GM03348 (cell line): ENCODE results near the gene KIF3A.

ENCODE experiments used
- DNase-seq: peaks from one replicate; pipeline ENCODE4 v3.0.0; 2012; ENCODE audit warnings: low spot score

Gene KIF3A

DNA sequence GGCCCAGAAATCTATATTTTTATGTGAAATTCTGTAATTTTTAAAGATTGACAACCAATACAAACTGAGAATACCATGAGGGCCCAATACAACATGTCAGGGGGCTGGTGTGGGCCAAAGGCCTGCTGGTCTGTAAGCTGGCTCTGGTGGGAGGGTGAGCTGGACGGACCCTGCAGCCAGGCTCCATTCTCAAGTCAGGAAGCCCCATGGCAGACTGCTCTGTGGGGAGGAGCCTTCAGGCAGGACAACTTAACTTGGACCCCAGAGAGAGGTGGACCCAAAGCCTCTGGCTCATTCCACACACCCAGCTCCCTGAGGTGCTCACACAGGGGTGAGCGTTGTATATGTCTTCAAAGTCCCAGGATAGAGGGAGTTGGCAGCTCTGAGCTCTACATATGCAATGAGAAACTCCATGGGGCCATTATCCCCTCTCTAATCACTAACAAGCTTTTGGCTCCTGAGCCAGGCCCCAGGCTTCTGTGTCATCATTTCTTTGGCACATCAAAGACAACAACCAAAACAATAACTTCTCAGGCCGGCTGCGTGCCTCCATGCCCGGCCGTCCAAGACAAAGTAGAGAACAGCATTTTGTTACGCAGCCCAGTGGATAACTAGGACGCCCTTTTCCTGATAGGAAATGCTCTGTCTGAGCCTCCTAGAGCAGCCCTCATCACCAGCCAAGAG lies 33.3 kb upstream of the KIF3A start:
- DNase-seq = peak; percentile 15

DNA sequence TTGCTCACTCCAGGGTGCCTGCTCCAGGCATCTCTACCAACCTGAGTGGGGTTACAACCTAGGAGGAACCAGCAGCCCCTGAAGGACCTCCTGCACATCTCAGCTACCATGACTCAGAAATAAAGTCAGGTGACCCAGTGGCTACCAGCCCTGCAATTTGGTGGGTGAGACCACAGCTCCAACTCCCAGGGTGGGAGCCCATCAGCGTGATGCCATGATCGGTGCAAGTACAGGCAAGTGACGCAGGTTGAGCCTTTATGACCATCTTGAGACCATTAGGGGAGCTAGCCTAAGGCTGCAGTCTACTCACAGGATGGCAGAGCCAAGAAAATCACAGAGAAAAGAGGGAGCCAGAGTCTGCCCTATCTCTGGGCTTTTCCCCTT lies 31.1 kb upstream of the KIF3A start:
- no peak for DNase-seq

DNA sequence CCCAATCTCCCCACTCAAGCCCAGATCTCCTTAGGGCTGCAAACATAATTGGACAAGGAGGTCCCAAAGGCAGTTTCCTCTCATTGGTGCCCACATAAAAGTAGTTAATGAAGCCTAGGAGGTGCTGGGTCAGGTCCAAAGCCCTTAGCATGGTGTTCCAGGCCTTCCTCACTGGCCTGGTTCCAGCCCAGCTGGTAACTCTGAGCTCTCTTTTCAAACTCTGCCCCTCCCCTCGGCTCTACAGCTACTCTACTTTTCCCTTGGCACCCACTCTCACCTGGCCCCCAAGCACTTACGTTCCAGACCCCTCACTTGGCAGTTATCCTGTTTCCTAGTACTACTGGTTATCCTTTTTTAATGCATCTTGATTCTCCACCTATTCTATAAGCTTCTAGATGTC lies 29.8 kb upstream of the KIF3A start:
- DNase-seq = no peak

DNA sequence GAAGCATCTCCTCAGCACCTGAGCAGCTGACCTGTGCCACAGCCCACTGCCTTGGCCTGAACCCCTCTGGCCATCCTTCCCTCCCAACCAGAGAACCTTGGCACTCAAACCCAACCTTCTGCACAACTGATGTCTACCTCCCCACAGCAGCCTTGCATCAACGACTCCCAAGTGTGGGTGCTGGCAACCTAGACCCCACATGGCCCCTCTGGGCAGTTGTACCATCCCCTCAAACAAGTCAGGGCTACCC lies 29.4 kb upstream of the KIF3A start:
- no peak for DNase-seq

DNA sequence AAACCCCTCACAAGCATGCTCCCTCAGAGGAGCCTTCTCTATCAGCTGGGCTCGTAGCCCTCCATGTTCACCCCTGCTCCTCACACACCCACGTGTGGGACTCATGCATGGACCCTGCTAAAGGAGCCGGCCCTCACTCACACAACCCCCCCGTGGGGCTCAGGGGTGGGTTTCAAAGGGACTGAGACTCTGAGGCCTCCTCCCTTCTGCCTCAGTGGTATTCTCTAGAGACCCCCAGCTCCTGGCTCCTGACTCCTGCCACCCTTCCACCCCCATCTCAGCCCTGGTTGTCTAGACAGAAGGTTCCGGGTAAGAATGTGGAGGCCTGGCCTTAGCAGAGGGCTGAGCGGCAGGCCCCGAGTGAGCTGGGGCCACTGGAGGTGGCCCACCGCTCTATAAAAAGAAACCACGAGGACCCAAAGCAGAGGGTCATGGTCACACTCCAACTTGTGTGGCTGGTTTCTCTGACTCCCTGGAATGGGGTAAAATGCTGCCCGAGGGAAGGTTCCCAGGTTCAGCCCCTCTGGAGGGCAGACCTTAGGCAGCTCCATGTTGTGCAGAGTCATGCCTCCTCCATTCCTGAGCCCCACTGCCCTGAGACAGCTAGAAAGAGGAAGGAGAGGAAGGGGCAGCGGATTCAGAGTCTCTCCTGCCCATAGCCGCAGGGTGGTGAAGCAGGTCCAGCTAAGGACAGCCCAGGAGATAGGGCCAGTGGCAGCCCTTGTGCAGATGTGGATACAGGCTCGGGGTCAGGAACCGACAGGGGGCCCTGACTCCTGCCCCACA lies 28.9 kb upstream of the KIF3A start:
- DNase-seq = no peak

DNA sequence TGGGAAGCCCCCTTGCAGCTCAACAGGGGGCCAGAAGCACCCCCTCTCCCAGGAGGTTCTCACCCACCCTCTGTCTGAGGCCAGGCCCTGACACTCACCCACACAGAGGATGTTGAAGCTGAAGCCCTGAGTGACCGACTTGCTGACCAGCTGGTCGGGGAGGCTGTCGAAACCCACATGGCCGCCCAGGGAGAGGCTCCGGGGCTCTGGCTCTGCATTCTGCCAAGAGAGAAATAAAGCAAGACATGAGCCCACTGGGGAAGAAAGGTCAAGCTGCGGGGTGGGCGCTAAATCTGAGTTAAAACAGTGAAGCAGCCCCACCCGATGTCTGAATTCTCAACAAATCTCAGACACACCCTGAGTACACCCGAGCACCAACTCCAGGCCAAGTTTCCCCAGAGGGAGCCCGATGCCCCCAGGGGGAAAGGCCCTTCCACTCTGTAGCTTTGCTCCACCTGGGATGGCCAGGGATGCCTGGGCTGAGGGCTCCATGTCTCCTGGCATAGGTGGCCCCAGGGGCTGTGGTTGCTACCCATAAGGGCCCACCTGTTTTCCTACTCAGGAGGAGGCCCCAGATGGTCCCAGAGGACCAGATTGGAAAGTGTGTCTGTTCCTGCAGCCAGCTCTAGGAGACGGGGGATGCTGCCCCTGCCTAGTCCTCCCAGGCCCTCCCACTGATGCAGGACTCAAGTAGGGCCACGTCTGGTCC lies 28.1 kb upstream of the KIF3A start:
- no peak for DNase-seq

DNA sequence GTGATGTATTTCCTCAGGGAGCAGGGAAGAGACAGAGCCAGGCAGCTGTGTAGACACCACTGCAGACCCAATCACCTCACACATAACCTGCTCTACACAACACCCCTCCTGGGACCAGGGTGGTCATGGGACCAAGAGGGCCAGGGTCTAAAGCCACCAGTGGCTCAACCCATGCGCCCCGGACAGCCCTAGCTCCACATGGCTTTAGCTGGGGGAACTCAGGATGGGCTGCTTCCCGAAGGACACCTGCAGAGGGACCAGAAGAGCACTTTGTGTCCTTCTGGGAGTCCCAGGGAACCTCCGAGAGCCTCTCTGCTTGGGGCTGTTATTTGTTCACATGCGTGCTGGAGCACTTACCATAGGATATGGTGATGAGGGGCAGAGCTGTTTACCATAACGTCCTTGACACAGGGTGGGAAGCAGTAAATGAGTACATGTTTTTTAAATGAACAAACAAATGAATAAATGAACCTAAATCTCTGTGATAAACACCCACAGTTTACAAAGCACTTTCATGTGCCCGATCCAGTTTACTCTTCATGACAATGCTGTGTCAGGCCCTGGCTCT lies 27.4 kb upstream of the KIF3A start:
- no peak for DNase-seq

DNA sequence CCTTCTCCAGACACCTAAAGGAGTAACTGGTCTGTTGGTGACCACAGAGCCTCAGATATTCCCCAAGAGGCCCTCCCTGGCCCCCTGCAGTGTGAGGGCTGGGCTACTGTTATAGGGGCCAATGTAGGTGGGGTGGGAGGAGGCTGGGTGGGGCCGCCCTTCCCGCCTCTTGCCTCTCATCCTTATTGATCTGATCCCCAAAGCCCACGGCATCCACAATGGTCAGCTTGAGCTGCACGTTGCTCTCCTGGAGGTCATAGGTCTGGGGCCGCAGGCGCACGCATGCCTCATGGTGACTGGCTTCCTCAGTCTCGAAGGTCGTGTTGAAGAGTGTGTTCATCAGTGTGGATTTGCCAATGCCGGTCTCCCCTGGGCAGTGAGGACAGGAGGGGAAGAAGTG lies 26.7 kb upstream of the KIF3A start:
- no peak for DNase-seq

DNA sequence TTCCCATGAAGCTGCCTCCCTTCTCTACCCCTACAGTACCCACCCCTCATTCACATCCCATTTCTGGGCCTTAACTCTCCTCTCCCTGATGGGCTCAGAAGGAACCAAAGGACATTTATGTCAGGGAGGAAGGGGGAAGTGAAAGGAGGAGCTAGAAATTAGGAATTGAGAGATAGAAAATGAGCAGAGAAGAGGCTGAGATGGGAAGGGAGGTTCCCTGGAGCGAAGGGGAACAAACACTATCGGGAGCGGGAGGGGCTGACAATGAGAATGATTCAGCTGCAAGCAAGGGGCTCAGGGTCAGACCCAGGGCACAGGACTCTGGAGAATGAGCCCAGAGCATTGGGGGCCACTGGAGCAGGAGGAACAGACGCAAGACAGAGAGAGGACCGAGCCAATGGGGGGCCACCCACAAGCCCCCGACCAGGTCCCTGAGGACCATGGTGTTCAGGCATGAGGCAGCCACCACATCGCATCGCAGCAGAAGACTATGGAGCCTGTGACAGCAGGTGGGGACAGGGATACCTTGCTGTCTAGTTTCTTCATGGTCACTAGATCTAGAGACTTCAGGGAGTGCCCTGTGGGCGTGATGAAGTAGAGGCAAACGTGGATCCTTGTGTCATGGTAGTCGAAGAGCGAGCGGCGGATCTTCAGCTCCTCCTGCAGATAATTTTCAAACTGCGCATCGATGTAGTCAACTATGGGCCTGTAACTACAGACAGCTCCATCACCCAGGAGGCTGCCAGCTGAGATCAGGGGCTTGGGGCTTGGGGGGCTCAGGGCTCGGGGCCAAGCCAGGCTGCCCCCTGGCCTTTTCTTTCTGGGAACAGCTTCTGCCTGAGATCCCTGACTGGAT lies 26.1 kb upstream of the KIF3A start:
- DNase-seq = no peak

DNA sequence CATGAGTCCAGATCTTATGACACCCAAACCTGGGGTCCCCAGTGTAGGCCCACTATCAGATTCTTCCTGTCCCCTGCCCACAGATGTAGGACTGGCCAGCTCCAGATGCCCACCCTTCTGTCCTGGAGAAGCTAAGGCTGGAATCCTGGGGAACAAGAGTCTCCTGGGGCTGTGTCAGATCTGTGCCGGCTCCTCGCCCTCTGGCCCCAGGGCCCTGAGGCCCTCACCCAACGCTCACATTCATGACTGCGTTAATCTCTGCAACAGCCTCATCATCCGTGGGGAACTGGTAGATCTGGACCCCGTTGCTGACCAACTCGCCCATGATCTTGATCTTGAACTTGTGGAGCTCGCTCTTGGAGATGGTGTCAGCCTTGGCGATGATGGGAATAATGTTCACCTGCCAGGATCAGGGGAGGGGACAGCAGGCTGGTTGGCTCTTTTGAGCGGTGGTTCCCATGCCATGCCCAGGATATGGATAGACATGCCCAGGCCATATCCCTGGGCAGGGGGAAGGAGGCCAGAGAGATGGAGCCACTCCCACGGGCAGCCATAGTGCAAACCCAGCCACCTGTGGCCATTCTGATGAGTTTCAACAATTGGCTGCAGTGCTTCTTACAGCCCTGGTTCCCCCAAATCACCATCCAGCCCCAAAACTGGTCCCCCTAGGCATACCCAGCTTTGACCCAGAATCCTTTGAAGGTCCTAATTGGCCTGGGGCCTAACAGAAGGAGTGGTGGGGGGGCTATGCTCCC lies 25.1 kb upstream of the KIF3A start:
- DNase-seq = no peak

DNA sequence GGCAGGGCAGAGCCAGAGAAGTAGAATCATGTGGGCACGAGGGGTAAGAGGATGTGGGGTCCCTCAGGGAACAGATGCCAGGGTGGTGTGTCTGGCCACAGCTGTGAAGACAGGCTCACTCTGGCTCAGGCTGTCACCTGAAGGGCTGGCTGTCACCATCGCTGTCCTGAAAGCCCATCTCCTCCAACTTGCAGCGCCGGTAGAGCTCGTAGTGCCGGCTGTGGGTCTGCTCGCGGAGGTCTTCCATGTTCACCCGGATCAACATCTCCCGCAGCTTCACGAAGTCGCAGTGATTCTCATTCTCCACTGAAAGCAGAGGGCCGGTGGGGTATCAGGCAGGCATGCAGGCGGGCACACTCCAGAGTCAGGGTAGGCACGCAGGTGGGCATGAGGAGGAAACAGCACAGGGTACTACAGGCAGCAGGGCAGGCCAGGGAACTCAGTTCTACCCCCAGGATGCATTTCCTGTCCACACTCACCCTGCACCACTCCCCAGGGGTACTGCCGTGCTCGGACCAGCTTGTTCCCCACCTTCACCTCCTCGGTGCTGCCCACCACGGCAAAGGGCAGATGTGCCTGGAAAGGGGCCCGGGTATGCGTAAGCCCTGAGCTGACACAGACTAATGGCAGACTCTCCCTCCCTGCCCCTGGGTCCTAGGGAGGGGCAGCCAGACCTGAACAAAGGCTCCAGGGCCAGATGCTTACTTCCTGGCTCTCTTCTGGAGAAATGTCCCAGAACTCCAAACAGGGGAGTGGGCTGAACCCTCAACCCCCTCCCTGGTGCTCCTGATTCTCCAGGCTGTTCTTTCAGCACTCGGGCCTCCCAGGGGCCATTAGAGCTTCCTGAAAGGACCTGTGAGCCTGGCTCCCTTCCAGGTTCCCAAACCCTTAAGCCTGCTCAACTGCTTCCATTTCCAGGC lies 24.2 kb upstream of the KIF3A start:
- no peak for DNase-seq

DNA sequence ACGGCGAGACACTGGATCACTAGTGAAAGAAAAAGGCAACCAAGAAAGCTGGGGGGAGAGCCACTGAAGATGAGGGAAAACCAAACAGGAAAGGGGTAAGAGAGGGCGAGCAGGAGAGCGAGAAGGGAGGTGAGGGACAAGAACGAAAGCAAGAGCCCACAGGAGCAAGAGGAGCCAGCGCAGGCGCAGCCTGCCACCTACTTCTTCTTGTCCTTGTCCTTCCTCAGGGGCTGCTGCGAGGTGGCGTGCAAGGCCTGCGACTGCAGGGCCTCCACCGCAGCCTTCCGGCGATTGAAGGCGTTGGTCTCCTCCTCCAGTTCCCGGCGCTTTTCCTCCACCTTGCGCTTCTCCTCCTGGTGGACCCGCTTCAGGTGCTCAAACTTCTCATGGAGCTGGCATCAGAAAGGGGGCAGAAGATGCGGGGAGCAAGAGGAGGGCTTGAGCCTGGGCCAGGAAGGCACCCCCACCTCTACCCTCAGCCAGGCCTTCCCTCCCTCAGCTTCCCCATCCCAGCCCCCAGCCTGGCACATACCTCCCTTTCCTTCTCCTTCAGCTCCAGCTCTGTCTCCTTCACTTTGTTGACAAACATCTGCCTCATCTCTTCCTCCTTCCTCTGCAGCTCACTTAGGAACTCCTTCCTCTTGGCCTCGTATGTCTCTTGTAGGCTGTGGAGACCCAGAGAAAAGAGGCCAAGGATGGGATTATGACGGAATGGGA lies 23.4 kb upstream of the KIF3A start:
- no peak for DNase-seq

DNA sequence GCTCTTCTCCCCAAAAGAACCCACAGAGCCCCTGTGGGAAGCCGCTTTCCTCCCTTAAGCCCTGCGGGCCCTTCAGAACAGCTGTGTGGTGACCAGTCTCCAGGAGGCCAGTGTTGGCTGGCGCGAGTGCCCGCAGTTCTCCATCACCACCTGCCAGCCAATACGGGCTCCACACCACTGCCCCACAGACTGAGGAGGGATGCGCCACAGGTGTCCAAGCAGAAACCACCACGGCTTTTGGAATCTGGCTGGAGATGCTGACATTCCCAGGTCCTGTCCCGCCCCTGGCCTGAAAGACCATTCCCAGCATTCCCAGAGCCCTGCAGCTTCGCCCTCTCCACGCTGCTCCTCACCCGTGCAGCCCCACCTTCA lies 22.7 kb upstream of the KIF3A start:
- DNase-seq = no peak

DNA sequence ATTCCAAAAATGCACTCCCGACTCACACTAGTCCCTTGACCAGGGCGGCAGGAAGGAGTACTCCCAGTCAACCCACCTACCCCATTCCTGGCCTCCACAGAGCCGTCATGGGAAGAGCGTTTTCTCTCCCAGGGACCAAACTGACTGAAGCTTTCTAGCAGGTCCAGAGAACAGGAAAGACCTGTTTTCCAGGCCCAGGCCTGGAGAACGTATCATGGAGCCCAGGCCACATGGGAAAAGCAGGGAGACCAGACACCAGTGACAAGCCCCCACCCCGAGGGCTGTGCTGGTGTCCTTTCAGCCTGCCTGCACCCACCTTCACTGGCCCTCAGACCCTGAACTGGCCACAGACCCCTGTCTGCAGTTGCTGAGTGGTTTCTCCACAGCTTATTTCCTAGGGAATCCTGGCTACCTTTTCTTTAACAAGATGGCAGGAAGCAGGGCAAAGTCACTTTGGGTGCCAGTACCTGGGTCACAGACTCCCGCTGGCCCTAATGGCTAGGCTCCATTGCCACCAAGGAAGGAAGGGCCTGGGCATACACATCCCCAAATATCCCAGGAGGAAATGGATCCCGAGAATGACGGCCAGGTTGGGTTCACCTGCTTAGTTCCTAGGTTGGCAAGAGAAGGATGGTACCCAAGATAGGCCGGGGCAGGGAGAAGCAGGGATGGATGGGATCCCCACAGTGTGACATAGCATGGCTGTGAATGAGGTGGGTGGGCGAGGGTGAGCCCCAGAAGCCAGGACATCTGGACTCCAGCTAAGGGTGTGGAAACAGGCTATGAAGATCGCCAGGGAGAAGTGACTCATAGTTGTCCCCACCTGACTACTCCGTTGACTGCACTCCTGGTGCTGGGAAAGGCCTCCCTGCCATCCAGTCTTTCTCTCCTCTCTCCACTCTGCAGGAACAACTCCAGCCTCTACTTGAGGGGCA lies 22.0 kb upstream of the KIF3A start:
- DNase-seq = no peak

DNA sequence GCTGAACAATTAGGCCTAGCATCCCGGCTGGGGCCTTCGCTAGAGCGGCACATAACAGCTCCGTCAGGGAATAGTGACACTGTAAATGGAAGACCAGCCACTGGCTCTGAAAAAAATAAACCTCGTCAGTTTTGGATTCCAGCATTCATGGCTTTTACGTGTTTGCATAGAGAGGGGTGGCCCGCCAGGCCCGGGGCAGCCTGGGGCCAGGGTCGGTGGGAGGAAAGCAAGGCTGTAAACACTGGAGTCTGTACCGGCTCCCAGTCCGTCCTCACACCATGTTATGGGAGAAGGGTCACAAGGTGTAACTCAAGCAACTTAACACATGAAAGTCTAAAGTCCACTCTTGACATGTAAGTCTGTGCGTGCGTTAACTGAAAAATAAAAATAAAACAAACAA lies 21.1 kb upstream of the KIF3A start:
- DNase-seq = no peak

DNA sequence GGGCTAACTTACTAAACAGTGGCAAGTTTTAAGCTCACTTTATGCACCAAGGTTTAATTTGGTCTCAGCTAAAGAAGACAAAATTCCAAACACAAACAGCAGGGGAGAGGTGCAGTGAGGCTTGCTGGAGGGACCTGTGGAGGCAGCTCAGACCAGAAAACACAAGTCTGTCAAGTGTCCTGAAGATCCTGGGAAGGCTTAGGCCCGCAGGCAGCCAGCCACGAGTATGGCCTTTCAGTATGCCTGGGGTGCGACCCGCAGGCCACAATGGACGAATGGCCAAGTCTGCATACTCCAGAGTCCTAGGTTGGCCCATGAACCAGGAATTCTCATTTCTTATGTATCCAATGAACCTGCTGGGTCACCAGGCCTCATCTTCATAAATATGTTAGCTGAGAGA lies 19.2 kb upstream of the KIF3A start:
- DNase-seq = no peak

DNA sequence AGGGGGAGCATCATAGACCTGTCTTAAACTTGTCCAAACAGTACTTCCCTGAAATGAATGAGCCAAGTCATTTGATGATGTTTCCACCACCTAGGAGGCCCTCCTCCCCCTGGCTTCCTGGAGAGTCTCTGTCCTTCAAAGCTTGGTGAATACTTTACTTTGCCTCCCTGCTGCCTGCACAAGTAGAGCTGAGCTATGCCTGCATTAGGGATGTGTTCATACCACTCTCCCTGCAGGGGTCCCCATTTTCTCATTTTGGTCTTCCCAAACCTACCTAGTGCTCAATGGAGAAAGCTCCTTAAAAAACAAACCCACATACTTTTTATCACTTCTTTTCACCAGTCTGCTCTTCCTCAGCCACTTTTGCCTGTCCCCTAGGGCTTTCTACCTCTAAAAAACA lies 17.6 kb upstream of the KIF3A start:
- no peak for DNase-seq

DNA sequence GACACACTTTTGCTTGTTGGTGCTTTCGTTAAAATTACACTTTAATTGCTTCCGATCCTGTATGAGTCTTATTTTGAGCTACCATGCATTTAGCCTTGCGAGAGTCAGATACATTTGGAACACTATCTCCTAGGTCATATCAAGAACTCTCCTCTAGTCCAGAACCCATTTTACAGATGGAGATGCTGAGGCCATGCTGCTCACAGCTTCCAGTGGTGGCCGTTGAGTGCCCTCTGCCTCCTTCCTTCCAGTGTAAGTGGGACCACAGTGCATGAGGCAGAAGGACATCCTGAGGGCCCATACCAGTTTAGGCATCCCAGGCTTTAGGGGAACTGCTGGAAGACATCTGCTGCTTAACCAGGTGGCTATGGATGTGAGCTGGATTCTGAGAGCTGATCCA lies 16.8 kb upstream of the KIF3A start:
- DNase-seq = no peak
